ENCODE measurements around the gene GARIN5B. TPM values are rescaled to one million over a fixed set of nuclear protein-coding genes. Genes with fewer than 3 reads are reported as not detected.

Gene GARIN5B
- total RNA-seq, 1 donor from 2014 or later = not detected

DNA sequence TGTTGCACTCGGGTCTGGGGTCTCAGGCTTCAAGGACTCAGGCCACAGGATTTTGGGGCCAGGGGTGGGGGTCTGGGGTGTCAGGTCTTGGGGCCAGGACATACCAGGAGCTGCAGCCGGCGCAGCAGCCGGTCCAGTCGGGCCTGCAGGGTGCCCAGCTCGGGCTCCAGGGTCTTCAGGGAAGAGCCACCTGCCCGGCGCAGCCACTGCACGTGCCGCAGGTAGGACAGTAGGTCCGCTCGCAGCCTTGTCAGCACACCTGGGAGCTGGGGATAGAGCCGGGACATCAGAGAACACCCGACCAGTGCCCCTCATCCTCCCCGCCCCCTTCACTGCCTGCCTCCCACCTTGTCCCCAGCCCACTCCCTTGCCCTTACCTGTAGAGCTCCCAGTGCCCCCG lies 5.0 kb upstream of the GARIN5B start:
- H3K36me3 Mint-ChIP-seq (ENCODE audit: low read depth) = no peaks in the 10 kb centered on the region
- TF ChIP-seq, protein P1, sequence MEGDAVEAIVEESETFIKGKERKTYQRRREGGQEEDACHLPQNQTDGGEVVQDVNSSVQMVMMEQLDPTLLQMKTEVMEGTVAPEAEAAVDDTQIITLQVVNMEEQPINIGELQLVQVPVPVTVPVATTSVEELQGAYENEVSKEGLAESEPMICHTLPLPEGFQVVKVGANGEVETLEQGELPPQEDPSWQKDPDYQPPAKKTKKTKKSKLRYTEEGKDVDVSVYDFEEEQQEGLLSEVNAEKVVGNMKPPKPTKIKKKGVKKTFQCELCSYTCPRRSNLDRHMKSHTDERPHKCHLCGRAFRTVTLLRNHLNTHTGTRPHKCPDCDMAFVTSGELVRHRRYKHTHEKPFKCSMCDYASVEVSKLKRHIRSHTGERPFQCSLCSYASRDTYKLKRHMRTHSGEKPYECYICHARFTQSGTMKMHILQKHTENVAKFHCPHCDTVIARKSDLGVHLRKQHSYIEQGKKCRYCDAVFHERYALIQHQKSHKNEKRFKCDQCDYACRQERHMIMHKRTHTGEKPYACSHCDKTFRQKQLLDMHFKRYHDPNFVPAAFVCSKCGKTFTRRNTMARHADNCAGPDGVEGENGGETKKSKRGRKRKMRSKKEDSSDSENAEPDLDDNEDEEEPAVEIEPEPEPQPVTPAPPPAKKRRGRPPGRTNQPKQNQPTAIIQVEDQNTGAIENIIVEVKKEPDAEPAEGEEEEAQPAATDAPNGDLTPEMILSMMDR (IDR thresholded peaks at IDR 0.05) = no peak
- no peak overlapping the region for H3K27ac Mint-ChIP-seq
- intact Hi-C loops (cut with micrococcal nuclease) = no loop called here
- H3K27me3 Mint-ChIP-seq = peaks cover 30% of the 10 kb centered on the region
- DNase-seq (no peak), ATAC-seq (ENCODE audit: low read depth) (no peak)
- no peaks in the 10 kb centered on the region for H3K9me3 Mint-ChIP-seq
- ChIA-PET POLR2A (interaction anchor here (1.5 kb wide), 1 partner anchor 16 kb away, joined by 9 read pairs; the partner anchor contains the start of gene TMEM238), CTCF (no interaction called here)
- peaks cover 10% of the 10 kb centered on the region for H3K4me1 Mint-ChIP-seq
- H3K4me3 Mint-ChIP-seq = no peak overlapping the region

DNA sequence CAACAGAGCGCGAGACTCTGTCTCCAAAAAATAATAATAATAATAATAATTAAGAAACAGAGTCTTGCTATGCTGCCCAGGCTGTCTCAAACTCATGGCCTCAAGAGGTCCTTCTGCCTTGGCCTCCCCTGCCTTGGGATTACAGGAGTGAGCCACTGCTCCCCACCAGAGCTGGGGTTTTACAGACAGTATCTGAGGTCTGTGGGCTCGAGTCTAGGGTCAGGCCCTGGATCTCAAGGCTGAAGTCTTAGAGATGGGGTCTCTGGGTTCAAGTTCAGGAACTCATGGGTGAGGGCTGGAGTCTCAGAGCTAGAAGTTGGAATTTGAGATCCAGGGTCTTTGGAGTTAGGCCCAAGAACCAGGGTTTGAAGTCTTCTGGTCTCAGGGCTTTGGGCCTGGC lies 3.7 kb upstream of the GARIN5B start:
- ATAC-seq (ENCODE audit: low read depth) (no peak), DNase-seq (no peak)
- CTCF ChIA-PET = no interaction called here
- Mint-ChIP-seq H3K4me1 (peaks cover 7% of the 10 kb centered on the region), H3K9me3 (no peaks in the 10 kb centered on the region), H3K27ac (no peak overlapping the region), H3K4me3 (no peak overlapping the region), H3K27me3 (peaks cover 26% of the 10 kb centered on the region), H3K36me3 (ENCODE audit: low read depth) (no peaks in the 10 kb centered on the region)
- TF ChIP-seq, protein P1 (IDR thresholded peaks at IDR 0.05) = no peak
- POLR2A ChIA-PET = no interaction called here
- intact Hi-C loops (cut with micrococcal nuclease) = no loop called here

DNA sequence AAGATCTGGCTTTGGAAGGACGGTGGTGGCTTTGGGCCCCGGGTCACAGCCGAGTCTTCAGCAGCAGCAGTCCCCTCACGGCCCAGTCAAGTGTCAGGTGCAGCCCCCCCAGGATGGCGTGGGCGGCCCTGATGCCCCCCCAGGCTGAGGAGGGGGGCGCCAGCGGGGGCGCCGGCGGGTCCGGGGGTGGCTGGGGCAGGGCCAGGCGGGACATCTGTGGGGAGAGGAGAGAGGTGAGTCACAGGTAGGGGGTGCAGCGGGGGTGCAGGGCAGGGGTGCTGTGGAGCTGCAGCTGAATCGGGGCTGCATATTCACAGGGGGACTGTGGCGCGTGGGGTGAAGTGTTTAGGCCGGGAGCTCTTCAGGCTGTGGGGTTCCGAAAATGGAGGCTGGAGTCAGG lies 2.9 kb upstream of the GARIN5B start:
- POLR2A ChIA-PET = no interaction called here
- intact Hi-C loops (cut with micrococcal nuclease) = no loop called here

DNA sequence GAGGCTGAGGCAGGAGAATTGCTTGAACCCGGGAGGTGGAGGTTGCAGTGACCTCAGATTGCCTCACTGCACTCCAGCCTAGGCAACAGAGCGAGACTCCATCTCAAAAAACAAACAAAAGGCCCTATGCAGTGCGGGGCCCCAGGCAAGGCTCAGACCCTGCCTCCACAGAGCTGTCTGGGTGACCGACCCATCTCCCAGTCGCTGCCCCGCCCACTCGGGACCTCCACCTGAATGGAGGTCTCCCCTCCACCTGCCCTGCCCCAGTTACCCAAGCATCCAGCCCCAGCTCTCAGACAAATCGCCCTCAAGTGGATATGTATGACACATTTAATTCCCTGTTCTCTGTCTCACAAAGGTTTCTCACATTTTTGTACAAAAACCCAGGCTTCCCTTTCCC lies 2.2 kb upstream of the GARIN5B start:
- Mint-ChIP-seq H3K27ac (no peak overlapping the region), H3K4me1 (peaks cover 4% of the 10 kb centered on the region), H3K36me3 (ENCODE audit: low read depth) (no peaks in the 10 kb centered on the region), H3K27me3 (peaks cover 12% of the 10 kb centered on the region), H3K9me3 (no peaks in the 10 kb centered on the region), H3K4me3 (no peak overlapping the region)
- TF ChIP-seq, protein P1 (IDR thresholded peaks at IDR 0.05) = no peak
- intact Hi-C loops (cut with micrococcal nuclease) = no loop called here
- DNase-seq = no peak
- ChIA-PET POLR2A (no interaction called here), CTCF (no interaction called here)
- no peak for ATAC-seq (ENCODE audit: low read depth)

More for the DNA sequence above, 2.9 kb upstream of the GARIN5B start:
- no peak overlapping the region for H3K4me3 Mint-ChIP-seq
- TF ChIP-seq, protein P1 (IDR thresholded peaks at IDR 0.05) = no peak
- DNase-seq = no peak
- CTCF ChIA-PET = no interaction called here
- no peak overlapping the region for H3K27ac Mint-ChIP-seq
- H3K4me1 Mint-ChIP-seq = peaks cover 7% of the 10 kb centered on the region
- peaks cover 18% of the 10 kb centered on the region for H3K27me3 Mint-ChIP-seq
- no peak for ATAC-seq (ENCODE audit: low read depth)
- no peaks in the 10 kb centered on the region for H3K9me3 Mint-ChIP-seq
- H3K36me3 Mint-ChIP-seq (ENCODE audit: low read depth) = no peaks in the 10 kb centered on the region

DNA sequence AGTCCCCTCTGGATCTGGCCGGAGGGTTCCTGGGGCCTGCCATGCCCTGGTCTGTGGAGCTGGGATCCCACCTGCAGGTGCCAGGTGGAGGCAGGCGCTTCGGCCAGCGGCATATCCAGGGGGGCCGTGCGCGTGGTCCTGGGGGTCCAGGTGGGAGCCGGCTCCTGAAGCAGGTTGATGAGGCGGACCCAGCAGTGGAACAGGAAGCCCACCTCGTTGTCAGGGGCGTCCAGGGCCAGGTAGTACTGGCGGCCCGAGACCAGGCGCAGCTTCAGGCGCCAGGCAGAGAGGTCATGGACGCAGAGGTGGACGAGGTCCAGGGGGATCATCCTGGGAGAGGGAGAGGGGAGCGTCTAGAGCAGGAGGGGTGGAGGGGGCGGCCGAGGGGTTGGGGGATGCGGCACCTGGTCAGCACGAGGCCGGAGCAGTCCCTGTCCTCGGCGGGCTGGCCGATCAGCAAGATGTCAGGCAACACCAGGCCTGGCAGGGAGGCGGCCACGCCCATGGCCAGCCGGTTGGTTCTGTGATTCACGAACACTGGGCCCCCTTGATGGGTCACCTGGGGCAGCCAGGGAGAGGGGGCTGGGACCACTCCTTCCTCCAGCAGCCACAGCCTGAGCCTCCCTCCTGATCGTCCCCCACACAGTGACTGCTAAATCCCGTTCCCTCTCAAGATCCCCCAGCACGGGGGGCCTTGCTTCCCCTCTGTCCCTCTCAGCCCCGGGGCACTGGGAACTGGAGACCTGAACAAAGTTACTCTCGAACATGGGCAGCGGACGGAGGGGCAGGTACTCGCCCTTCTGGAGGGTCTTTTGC lies 678 bp downstream of the GARIN5B start:
- ATAC-seq (ENCODE audit: low read depth) (no peak), DNase-seq (no peak)
- TF ChIP-seq, protein P1 (IDR thresholded peaks at IDR 0.05) = no peak
- H3K9me3 Mint-ChIP-seq = no peaks in the 10 kb centered on the region
- H3K27me3 Mint-ChIP-seq = peaks cover 12% of the 10 kb centered on the region
- H3K4me3 Mint-ChIP-seq = no peak overlapping the region
- intact Hi-C loops (cut with micrococcal nuclease) = no loop called here
- CTCF ChIA-PET = no interaction called here
- POLR2A ChIA-PET = interaction anchor here (0.6 kb wide), 1 partner anchor 116 kb away, joined by 3 read pairs; no protein-coding TSS in a partner anchor
- no peaks in the 10 kb centered on the region for H3K4me1 Mint-ChIP-seq
- no peaks in the 10 kb centered on the region for H3K36me3 Mint-ChIP-seq (ENCODE audit: low read depth)
- no peak overlapping the region for H3K27ac Mint-ChIP-seq

All from activated B cell treated with CpG ODN at 0.5 μM for 24 hours (primary cell).